Endodermal cell (in vitro differentiated cells): ENCODE results near the gene MICAL3. TPM values are rescaled to one million over a fixed set of nuclear protein-coding genes. Genes with fewer than 3 reads are reported as not detected.
A peak's percentile ranks its signal among the peaks of the same experiment; 100 is the strongest.

Experiments used
- DNase-seq: peaks from one replicate; pipeline ENCODE4 v3.0.0-alpha.2; 2017
- H3K27ac ChIP-seq: 2 replicates; pipeline ENCODE4 v1.5.1; 2013; ENCODE audit warnings: mild to moderate bottlenecking, low read depth, low read length, moderate library complexity
- H3K27me3 ChIP-seq: 2 replicates; pipeline ENCODE4 v1.6.1; 2013; ENCODE audit warnings: mild to moderate bottlenecking, low read length, moderate library complexity; ENCODE audit not compliant: insufficient read depth, control insufficient read depth, poor library complexity, severe bottlenecking
- H3K36me3 ChIP-seq: 2 replicates; pipeline ENCODE4 v1.7.0; 2013; ENCODE audit warnings: mild to moderate bottlenecking, low read length, moderate library complexity; ENCODE audit not compliant: control insufficient read depth, insufficient read depth
- H3K4me1 ChIP-seq: one replicate; pipeline ENCODE4 v1.7.0; 2013; ENCODE audit warnings: low read length; ENCODE audit not compliant: control insufficient read depth, insufficient read depth
- H3K4me3 ChIP-seq: 2 replicates; pipeline ENCODE4 v1.5.1; 2013; ENCODE audit warnings: mild to moderate bottlenecking, low read length, moderate library complexity
- H3K9ac ChIP-seq: 2 replicates; pipeline ENCODE4 v1.6.1; 2013; ENCODE audit warnings: mild to moderate bottlenecking, low read length, moderate library complexity; ENCODE audit not compliant: poor library complexity, severe bottlenecking; ENCODE audit errors: extremely low read depth
- H3K9me3 ChIP-seq: 2 replicates; pipeline ENCODE4 v1.6.1; 2013; ENCODE audit warnings: mild to moderate bottlenecking, low read length, moderate library complexity; ENCODE audit not compliant: control insufficient read depth
- H3K27ac Mint-ChIP-seq: 2 replicates; pipeline ENCODE4 v1.8.0; 2020; ENCODE audit warnings: mixed read lengths
- H3K27me3 Mint-ChIP-seq: 2 replicates; pipeline ENCODE4 v1.8.0; 2021; ENCODE audit warnings: mild to moderate bottlenecking, mixed read lengths; ENCODE audit not compliant: insufficient read depth
- H3K36me3 Mint-ChIP-seq: 2 replicates; pipeline ENCODE4 v1.8.0; 2020; ENCODE audit warnings: low read depth, mixed read lengths
- H3K4me1 Mint-ChIP-seq: 2 replicates; pipeline ENCODE4 v1.8.0; 2020; ENCODE audit warnings: mixed read lengths
- H3K4me3 Mint-ChIP-seq: 2 replicates; pipeline ENCODE4 v1.8.0; 2020; ENCODE audit warnings: mild to moderate bottlenecking, moderate library complexity, mixed read lengths
- H3K9me3 Mint-ChIP-seq: 2 replicates; pipeline ENCODE4 v1.8.0; 2020; ENCODE audit warnings: mild to moderate bottlenecking, mixed read lengths
- WGBS, 2 experiments: methylation state at CpG; one replicate each; pipeline versions ENCODE4 v1.1.5 to v1.1.7; 2013; ENCODE audit warnings: missing lambda C conversion rate in 2 of 2, mixed read lengths in 1 of 2; ENCODE audit not compliant: insufficient coverage in 1 of 2, insufficient read length in 1 of 2; 5-methylcytosine and 5-hydroxymethylcytosine counted together
- total RNA-seq, 2 donors: library from RNA; stranded (reverse); fragmentation: NEBNext Ultra II Directional in 1 of 2; extraction: Animal tissue kit (Norgen Biotek cat#: 25700) in 1 of 2; gene quantifications; 2 replicates in 1 of 2; 3 replicates in 1 of 2; pipeline ENCODE4 v1.2.1, GENCODE V29; 2021
- TF ChIP-seq, protein P1 (sequence below): fragments of 200-600 bp; sonication (generic); conservative IDR thresholded peaks from 2 replicates; pipeline ENCODE4 v1.5.0; 2021; ENCODE audit warnings: antibody characterized with exemption, mild to moderate bottlenecking

The MICAL3 gene
- total RNA-seq, 2 donors from 2014 or later = 42.8 to 48.1 TPM

GRCh38 chr22:17846326-17846992 is 177.9 kb downstream of the MICAL3 start:
- H3K27ac ChIP-seq = peak overlapping the region; percentile 30
- Mint-ChIP-seq H3K9me3 (no peaks in the 10 kb centered on the region), H3K4me1 (peaks cover 9% of the 10 kb centered on the region), H3K4me3 (no peak overlapping the region), H3K27me3 (no peaks in the 10 kb centered on the region), H3K27ac (peak overlapping the region; percentile 29), H3K36me3 (peaks cover 18% of the 10 kb centered on the region)
- no peak for DNase-seq
- peaks cover 11% of the 10 kb centered on the region for H3K4me1 ChIP-seq
- 85 to 90% methylated on average over 8 to 13 of the region's 13 CpGs for WGBS, 2 experiments
- peak overlapping the region; percentile 26 for H3K9ac ChIP-seq
- TF ChIP-seq, protein P1, sequence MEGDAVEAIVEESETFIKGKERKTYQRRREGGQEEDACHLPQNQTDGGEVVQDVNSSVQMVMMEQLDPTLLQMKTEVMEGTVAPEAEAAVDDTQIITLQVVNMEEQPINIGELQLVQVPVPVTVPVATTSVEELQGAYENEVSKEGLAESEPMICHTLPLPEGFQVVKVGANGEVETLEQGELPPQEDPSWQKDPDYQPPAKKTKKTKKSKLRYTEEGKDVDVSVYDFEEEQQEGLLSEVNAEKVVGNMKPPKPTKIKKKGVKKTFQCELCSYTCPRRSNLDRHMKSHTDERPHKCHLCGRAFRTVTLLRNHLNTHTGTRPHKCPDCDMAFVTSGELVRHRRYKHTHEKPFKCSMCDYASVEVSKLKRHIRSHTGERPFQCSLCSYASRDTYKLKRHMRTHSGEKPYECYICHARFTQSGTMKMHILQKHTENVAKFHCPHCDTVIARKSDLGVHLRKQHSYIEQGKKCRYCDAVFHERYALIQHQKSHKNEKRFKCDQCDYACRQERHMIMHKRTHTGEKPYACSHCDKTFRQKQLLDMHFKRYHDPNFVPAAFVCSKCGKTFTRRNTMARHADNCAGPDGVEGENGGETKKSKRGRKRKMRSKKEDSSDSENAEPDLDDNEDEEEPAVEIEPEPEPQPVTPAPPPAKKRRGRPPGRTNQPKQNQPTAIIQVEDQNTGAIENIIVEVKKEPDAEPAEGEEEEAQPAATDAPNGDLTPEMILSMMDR = no peak
- no peaks in the 10 kb centered on the region for H3K36me3 ChIP-seq
- no peaks in the 10 kb centered on the region for H3K9me3 ChIP-seq
- no peak overlapping the region for H3K4me3 ChIP-seq
- no peaks in the 10 kb centered on the region for H3K27me3 ChIP-seq

- Mint-ChIP-seq H3K27me3 (no peaks in the 10 kb centered on the region), H3K36me3 (peaks cover 24% of the 10 kb centered on the region), H3K27ac (peak overlapping the region; percentile 32), H3K9me3 (no peaks in the 10 kb centered on the region), H3K4me3 (no peak overlapping the region), H3K4me1 (peaks cover 9% of the 10 kb centered on the region)
- Histone ChIP-seq H3K9ac (no peak overlapping the region), H3K36me3 (no peaks in the 10 kb centered on the region), H3K4me1 (peaks cover 11% of the 10 kb centered on the region), H3K4me3 (no peak overlapping the region), H3K9me3 (no peaks in the 10 kb centered on the region), H3K27me3 (no peaks in the 10 kb centered on the region), H3K27ac (no peak overlapping the region)
- WGBS, 2 experiments = 94 to 97% methylated on average over 3 of the region's 3 CpGs
- DNase-seq = no peak
- TF ChIP-seq, protein P1 = no peak
These were observed 178.6 kb downstream of the MICAL3 start for GRCh38 chr22:17845790-17846189.

DNA sequence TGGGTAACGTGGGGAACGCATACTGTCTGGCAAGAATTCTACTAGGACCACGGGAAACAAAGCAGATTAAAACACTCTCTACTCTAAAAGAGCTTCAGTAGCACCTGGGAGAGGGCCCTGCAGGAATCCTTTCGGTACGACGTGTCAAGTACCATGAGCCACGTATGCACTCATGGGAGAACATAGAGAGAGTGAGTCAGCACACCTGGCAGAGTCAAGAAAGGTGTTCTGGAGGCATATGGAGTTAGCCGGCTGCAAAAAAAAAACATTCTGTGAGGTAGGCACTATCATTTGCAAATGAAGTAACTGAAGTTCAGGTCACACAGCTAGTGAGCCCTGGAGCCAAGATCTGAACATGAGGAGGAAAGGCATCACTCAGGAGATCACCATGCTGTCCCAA is 179.0 kb downstream of the MICAL3 start:
- 96% methylated on average over 5 to 8 of the region's 8 CpGs for WGBS, 2 experiments
- Histone ChIP-seq H3K36me3 (no peaks in the 10 kb centered on the region), H3K4me3 (no peak overlapping the region), H3K27me3 (no peaks in the 10 kb centered on the region), H3K9me3 (no peaks in the 10 kb centered on the region), H3K27ac (no peak overlapping the region), H3K9ac (no peak overlapping the region), H3K4me1 (peaks cover 11% of the 10 kb centered on the region)
- H3K9me3 Mint-ChIP-seq = no peaks in the 10 kb centered on the region
- peaks cover 9% of the 10 kb centered on the region for H3K4me1 Mint-ChIP-seq
- peaks cover 26% of the 10 kb centered on the region for H3K36me3 Mint-ChIP-seq
- H3K27ac Mint-ChIP-seq = peak overlapping the region; percentile 32
- TF ChIP-seq, protein P1 = no peak
- no peak overlapping the region for H3K4me3 Mint-ChIP-seq
- no peaks in the 10 kb centered on the region for H3K27me3 Mint-ChIP-seq
- DNase-seq = no peak
